K562 (cell line): Measurements from ENCODE around the gene MTMR3. TPM values are rescaled to one million over a fixed set of nuclear protein-coding genes. Genes with fewer than 3 reads are reported as not detected.

Source experiments
- ATAC-seq: fragments of 200-7000 bp; cut with Tn5 transposase; 3 replicates; pipeline ENCODE4 v1.9.1; 2020; ENCODE audit warnings: moderate library complexity
- BruUV-seq: library from RNA; stranded (reverse); fragments of 400-500 nt; replicated peaks from 2 replicates; lab custom pipeline; 2021; lab: Mats Ljungman, UMichigan
- CTCF ChIA-PET: fragments of 300-600 bp; formaldehyde crosslinking; extraction: SDS; loops from one replicate; lab custom pipeline; 2021; ENCODE audit warnings: low intra/inter-chr PET ratio; lab: Yijun Ruan, JAX
- POLR2A ChIA-PET: fragments of 300-600, 350-650 bp; sonication (Branson Sonifier 250); formaldehyde crosslinking; extraction: SDS; loops from one replicate; lab custom pipeline; 2021; ENCODE audit warnings: antibody characterized with exemption, inconsistent platforms; lab: Yijun Ruan, JAX
- DNase-seq, 4 experiments: peaks; one replicate each; pipeline versions ENCODE4 v3.0.0 to v3.0.0-alpha.2; 2011 to 2018; ENCODE audit warnings: low spot score in 3 of 4, mixed read lengths in 3 of 4; ENCODE audit errors: extremely low read depth in 1 of 4
- FAIRE-seq: peaks from 2 replicates; lab custom pipeline; 2011; peaks lifted over from hg19 to GRCh38; lab: Jason Lieb, UNC
- H2AFZ ChIP-seq: 2 replicates; pipeline ENCODE4 v1.6.0; 2011; ENCODE audit warnings: low read depth, low read length, control low read depth, inconsistent platforms
- H3K27ac ChIP-seq: fragments of 200-600 bp; 3 replicates; pipeline ENCODE4 v1.8.0; 2011; ENCODE audit warnings: low read depth, mild to moderate bottlenecking, control low read depth, inconsistent platforms, low read length, moderate library complexity, mixed read lengths; ENCODE audit errors: extremely low read depth
- H3K27me3 ChIP-seq, 2 experiments: fragments of 300-600 bp in 1 of 2; 2 replicates in 1 of 2; 3 replicates in 1 of 2; pipeline versions ENCODE4 v1.6.0 to v1.8.0; 2011; ENCODE audit warnings: inconsistent platforms in 2 of 2, low read length in 2 of 2, mild to moderate bottlenecking in 1 of 2, mixed read lengths in 1 of 2, moderate library complexity in 1 of 2; ENCODE audit not compliant: control insufficient read depth in 2 of 2, insufficient read depth in 2 of 2
- H3K36me3 ChIP-seq: fragments of 300-600 bp; 3 replicates; pipeline ENCODE4 v1.8.0; 2011; ENCODE audit warnings: mild to moderate bottlenecking, low read length, inconsistent platforms; ENCODE audit not compliant: control insufficient read depth, insufficient read depth
- H3K4me1 ChIP-seq, 2 experiments: fragments of 200-600 bp in 1 of 2; replicated peaks in 1 of 2; 2 replicates in 1 of 2; 3 replicates in 1 of 2; pipeline versions ENCODE4 v1.5.1 to v1.8.0; 2011; ENCODE audit warnings: inconsistent platforms in 2 of 2, low read length in 2 of 2, mild to moderate bottlenecking in 1 of 2, mixed read lengths in 1 of 2, moderate library complexity in 1 of 2; ENCODE audit not compliant: control insufficient read depth in 2 of 2, insufficient read depth in 2 of 2
- H3K4me2 ChIP-seq: 2 replicates; pipeline ENCODE4 v1.6.1; 2011; ENCODE audit warnings: low read length, control low read depth, inconsistent platforms, mixed read lengths; ENCODE audit not compliant: insufficient read depth
- H3K4me3 ChIP-seq: fragments of 200-600 bp; sonication (generic), shearing (Covaris generic); 2 replicates; pipeline ENCODE4 v1.5.1; 2016; ENCODE audit warnings: control low read depth, inconsistent platforms
- H3K79me2 ChIP-seq: fragments of 200-600 bp; 3 replicates; pipeline ENCODE4 v1.8.0; 2011; ENCODE audit warnings: low read length, inconsistent platforms; ENCODE audit not compliant: control insufficient read depth, insufficient read depth
- H3K9ac ChIP-seq, 2 experiments: 2 replicates each; pipeline versions ENCODE4 v1.6.0 to v1.6.1; 2011; ENCODE audit warnings: low read depth in 2 of 2, low read length in 2 of 2, control low read depth in 1 of 2, inconsistent platforms in 1 of 2, mild to moderate bottlenecking in 1 of 2, mixed read lengths in 1 of 2; ENCODE audit not compliant: insufficient read depth in 1 of 2
- H3K9me1 ChIP-seq: one replicate; pipeline ENCODE4 v1.6.0; 2011; ENCODE audit warnings: inconsistent platforms, mild to moderate bottlenecking, low read length, moderate library complexity; ENCODE audit not compliant: control insufficient read depth, insufficient read depth
- H3K9me3 ChIP-seq: replicated peaks from 2 replicates; pipeline ENCODE4 v1.5.1; 2011; ENCODE audit warnings: low read depth, low read length, inconsistent platforms; ENCODE audit not compliant: control insufficient read depth, insufficient read depth
- H4K20me1 ChIP-seq: replicated peaks from 2 replicates; pipeline ENCODE4 v1.6.1; 2011; ENCODE audit warnings: low read length, inconsistent platforms, mixed read lengths; ENCODE audit not compliant: control insufficient read depth, insufficient read depth
- HDAC8 ChIP-seq: fragments of 450-650 bp; IDR thresholded peaks from 2 replicates; pipeline ENCODE4 v1.6.1; 2016; ENCODE audit warnings: mild to moderate bottlenecking, missing genetic modification characterization, moderate library complexity, missing compliant biosample characterization
- SIX5 ChIP-seq, 2 experiments: IDR thresholded peaks; 2 replicates each; pipeline ENCODE4 v1.6.1; 2011; ENCODE audit warnings: low read length in 2 of 2, borderline replicate concordance in 1 of 2, low read depth in 1 of 2, mild to moderate bottlenecking in 1 of 2, moderate library complexity in 1 of 2; ENCODE audit not compliant: insufficient read depth in 1 of 2
- ZFPM2 ChIP-seq: fragments of 250-450 bp; sonication (Bioruptor Pico); IDR thresholded peaks from 2 replicates; pipeline ENCODE4 v1.5.1; 2022; ENCODE audit warnings: mild to moderate bottlenecking
- WGBS: fragments of 100-300 bp; shearing (Covaris generic); methylation state at CpG from one replicate; pipeline ENCODE4 v1.1.6; 2016; ENCODE audit warnings: low coverage, mixed read lengths; ENCODE audit not compliant: insufficient coverage; ENCODE audit errors: missing lambda C conversion rate; 5-methylcytosine and 5-hydroxymethylcytosine counted together
- in situ Hi-C: fragments of 300-500 bp; cut with MboI; formaldehyde crosslinking; loops from 4 replicates; pipeline ENCODE4 v1.15.0; 2018; ENCODE audit warnings: inconsistent platforms, mixed read lengths
- intact Hi-C: fragments of 100-400 bp; cut with micrococcal nuclease; formaldehyde crosslinking; loops from 2 replicates; pipeline ENCODE4 v1.14.2; 2022
- polyA plus RNA-seq, 8 experiments: library from polyadenylated mRNA; depleted of rRNA in 4 of 8; stranded (reverse) in 5 of 8; unstranded in 3 of 8; fragments of >200 nt; fragmentation: Nextera tagmentation in 2 of 8; fragmentation: Illumina TruSeq in 1 of 8; extraction: Ambion mirVana in 2 of 8; extraction: Trizol in 1 of 8; gene quantifications; 2 replicates each; pipeline versions ENCODE4 v1.2.1 to v1.2.3, GENCODE V29; 2011 to 2014; ENCODE audit warnings: inconsistent platforms in 1 of 8, missing spikeins in 1 of 8
- total RNA-seq, 7 experiments: library from RNA; depleted of rRNA in 6 of 7; stranded (reverse); fragments of >200 nt in 6 of 7; fragmentation: Illumina TruSeq in 2 of 7; extraction: Trizol in 2 of 7; gene quantifications; 2 replicates each; pipeline versions ENCODE4 v1.2.1 to v1.2.3, GENCODE V29; 2011 to 2021; ENCODE audit warnings: low replicate concordance in 1 of 7
- TF ChIP-seq, protein P1 (sequence below): fragments of 450-650 bp; formaldehyde crosslinking; IDR thresholded peaks from 2 replicates; pipeline ENCODE4 v1.4.0; 2022; ENCODE audit warnings: missing genetic modification characterization

Gene MTMR3
- total and polyA plus RNA-seq, 9 of the 15 experiments (the other 6 are each of a cell fraction or from before 2014, with no cell fraction given): 1.6 to 13.7 (median 7.9) TPM

DNA sequence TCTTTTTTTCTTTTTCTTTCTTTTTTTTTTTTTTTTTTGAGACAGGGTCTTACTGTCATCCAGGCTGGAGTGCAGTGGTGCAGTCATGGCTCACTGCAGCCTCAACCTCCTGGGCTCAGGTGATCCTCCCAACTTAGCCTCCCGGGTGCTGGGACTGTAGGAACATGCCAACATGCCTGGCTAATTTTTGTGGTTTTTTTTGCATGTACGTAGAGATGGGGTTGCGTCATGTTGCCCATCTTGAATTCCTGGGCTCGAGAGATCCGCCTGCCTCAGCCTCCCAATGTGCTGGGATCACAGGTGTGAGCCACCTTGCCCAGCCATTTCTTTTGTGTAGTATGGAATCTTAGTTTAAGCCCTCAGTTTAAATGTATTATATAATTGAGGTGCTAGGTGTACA, 20.4 kb downstream of the MTMR3 start:
- Histone ChIP-seq H3K4me3 (no peak overlapping the region), H3K79me2 (peaks cover 63% of the 10 kb centered on the region), H3K4me2 (no peak overlapping the region), H3K4me1 (peaks cover 5 to 7% of the 10 kb centered on the region in 2 experiments), H3K36me3 (no peaks in the 10 kb centered on the region), H4K20me1 (no peaks in the 10 kb centered on the region), H3K27me3 (no peaks in the 10 kb centered on the region), H3K9ac (no peak overlapping the region), H2AFZ (no peak overlapping the region), H3K27ac (no peak overlapping the region), H3K9me3 (no peaks in the 10 kb centered on the region), H3K9me1 (no peaks in the 10 kb centered on the region)
- in situ Hi-C loops (no loop called here), intact Hi-C loops (no loop called here)
- ATAC-seq: no peak
- no TSS peak for BruUV-seq
- no peak for DNase-seq
- no peak for FAIRE-seq
- 78% methylated on average over 2 of the region's 5 CpGs for WGBS
- CTCF ChIA-PET: no interaction called here
- POLR2A ChIA-PET: no interaction called here
- no peak for TF ChIP-seq ZFPM2 (CRISPR knock-in tag)
- no peak for TF ChIP-seq SIX5 (IDR thresholded peaks at IDR 0.05; ENCODE audit: borderline replicate concordance in 1 of 2, insufficient read depth in 1 of 2, low read depth in 1 of 2, low read length in 2 of 2)
- TF ChIP-seq, protein P1, sequence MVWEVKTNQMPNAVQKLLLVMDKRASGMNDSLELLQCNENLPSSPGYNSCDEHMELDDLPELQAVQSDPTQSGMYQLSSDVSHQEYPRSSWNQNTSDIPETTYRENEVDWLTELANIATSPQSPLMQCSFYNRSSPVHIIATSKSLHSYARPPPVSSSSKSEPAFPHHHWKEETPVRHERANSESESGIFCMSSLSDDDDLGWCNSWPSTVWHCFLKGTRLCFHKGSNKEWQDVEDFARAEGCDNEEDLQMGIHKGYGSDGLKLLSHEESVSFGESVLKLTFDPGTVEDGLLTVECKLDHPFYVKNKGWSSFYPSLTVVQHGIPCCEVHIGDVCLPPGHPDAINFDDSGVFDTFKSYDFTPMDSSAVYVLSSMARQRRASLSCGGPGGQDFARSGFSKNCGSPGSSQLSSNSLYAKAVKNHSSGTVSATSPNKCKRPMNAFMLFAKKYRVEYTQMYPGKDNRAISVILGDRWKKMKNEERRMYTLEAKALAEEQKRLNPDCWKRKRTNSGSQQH (CRISPR knock-in tag): no peak
- no peak for TF ChIP-seq HDAC8 (tag)
